Stimulated activated CD4-positive, alpha-beta T cell treated with anti-CD3 and anti-CD28 coated beads, TNF-alpha, amount 100 ng/mL, for 4 hours (primary cell): ENCODE results near the gene UBE2V1.

ENCODE experiments used
- DNase-seq, 3 experiments: peaks; one replicate each; pipeline ENCODE4 v3.0.0-alpha.2; 2020; ENCODE audit warnings: low read depth in 3 of 3

UBE2V1 gene

DNA sequence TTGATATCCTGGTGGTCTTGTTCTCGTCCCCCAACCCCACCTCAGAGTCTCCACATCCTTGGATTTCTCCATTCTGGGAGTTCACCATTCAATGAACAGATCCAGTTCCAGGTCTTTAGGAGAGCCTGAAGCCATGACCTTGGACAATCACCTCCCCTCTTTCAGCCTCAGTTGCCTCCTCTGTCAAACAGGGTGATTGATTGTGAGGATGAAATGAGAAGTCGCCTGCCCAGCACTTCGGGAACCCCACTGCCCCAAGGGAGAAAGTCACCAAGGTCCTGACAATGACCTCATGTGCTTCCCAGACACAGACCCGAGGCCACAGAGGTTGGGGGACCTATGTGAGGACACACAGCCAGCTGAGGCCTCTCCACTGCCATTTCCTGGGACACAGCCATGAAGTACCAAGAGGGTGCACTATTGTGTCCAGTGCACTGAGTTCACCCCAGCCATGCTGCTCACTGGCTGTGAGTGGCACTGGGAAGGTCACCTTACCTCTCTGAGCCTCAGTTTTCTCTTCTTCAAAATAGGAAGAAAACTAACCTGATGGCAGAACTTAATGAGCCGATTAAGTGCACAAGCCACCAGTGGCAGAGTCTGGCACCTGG is 68.5 kb downstream of the UBE2V1 start:
- no peak for DNase-seq

DNA sequence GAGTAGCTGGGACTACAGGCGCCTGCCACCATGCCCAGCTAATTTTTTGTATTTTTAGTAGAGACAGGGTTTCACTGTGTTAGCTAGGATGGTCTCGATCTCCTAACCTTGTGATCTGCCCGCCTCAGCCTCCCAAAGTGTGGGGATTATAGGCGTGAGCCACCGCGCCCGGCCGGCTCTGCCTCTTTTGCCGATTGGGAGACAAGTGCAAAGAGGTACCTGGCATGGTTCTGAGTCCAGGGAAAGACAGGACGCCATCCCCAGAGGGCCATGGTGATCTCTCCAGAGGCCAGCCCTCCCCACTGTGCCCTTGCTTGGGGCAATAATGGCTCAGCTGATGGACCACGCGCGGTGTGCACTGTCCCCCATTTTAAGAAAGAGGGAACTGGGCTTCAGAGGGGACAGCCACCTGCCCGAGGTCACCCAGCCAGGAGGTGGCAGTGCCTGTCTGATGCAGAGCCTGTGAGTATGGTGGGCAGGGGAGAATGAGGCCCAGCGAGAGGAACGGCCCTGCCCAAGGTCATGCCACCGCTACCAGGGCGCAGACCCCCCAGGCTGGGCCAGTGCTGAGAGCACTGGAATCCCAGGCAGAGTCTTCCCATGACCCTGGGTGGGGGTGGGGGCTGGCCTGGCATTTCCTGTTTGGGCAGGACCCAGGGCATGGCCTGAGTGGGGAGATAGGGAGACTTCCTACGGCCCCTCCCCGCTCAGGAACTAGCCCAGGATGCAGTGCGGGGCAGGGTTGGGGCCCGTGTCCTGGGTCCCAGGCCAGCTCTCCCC is 69.2 kb downstream of the UBE2V1 start:
- DNase-seq = no peak

DNA sequence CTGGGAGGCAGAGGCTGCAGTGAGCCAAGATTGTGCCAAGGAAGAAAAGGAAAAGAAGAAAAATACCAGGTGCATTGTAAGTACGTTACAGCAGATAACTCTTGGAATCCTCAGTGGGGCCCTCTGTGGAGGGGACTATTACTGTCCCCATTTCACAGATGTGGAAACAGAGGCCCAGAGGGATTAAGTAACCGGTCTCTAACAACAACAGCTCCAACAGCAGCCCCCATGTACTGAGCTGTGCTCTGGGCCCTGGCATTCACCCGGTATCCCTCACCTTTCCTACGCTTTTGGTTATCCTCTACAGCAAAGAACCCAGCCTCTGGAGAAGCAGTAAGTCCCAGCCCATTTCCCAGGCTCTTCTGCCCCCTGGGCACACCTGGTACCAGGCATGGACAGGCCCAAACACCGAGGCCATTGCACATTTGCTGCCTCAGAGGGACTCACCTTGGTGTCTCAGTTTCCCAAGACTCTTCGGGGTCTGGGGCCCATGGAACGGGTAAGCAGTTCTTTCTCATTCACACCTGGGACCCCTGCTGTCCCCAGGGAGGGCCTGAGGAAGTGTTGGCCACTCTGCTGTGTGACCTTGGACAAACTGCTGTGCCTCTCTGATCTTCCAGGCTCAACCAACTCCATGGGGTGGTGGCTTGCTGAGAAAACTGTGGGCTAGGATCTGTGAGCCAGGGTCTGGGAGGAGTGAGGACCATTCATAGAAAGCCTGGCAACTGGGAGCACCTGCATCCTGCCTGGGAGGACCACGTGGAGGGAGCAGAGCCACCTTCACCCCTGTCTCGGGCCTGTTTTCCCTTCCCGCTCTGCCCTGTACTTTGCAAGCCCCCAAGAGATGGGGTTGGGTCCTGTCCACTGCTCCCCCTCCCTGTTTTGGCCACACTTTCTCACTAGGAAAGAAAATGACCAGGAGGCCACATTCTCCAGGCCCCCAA is 70.3 kb downstream of the UBE2V1 start:
- no peak for DNase-seq

DNA sequence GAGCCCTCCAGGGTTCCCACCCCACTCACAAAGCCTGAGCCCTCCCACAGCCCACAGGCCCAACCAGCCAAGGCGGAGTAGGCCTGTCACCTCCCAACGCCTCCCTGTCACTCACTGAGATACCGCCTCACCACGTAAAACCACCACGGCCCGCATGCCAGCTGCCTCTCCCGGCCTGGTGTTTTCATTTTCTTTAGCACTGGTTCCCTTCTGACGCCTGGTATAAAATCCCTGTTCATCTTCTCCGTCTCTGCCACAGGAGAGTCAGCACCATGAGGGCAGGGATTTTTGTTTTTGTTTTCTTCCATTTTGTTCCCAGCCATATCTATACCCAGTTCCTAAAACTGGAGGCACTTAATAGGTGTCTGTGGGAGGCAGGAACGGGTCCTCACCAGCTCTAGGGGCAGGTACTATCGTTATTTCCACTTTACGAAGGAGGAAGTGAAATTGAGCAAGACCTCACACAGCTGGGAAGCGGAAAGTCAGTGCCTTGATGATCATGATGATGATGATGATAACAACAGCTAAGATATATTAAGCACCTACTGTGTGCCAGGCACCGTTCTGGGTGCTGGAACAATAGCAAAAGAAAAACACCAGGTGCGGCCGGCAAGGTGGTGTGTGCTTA is 71.6 kb downstream of the UBE2V1 start:
- DNase-seq = no peak

DNA sequence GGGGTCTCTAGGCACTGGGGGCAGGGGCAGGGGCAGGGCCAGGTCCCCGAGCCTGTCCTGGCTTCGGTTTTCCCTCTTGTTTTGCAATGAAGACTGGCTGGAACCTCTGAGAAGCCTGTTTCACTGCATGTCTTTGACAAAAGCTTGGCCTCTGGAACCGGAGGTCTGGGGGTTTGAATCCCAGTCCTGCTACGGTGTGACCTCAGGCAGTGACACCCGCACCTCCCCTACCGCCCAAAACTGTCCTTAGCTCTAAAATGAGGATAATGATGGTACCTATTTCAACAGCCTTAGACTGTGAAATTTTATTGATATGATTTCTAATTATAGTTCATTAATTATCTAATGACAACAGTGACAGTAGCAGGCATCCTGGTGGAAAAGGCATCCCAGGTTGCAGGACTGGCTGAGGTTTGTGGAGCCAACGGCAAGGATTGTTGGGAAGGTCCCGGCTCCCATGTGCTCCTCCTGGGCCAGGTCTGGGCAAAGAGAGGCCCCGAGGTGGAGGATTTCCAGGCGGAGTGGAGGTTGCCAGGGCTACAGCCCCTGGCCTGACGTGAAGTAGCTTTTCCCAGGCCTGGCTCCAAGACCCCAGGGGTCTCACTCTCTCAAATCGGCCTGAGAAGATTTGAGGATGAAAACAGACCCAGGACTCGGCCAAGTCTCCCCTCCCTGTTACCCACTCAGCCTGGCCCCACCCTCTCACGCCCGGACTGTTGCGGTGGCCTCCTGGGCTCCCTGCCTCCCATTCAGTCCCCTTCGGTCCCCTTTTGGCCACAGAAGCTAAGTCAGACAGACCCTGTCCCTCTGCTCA is 72.3 kb downstream of the UBE2V1 start:
- DNase-seq = no peak

DNA sequence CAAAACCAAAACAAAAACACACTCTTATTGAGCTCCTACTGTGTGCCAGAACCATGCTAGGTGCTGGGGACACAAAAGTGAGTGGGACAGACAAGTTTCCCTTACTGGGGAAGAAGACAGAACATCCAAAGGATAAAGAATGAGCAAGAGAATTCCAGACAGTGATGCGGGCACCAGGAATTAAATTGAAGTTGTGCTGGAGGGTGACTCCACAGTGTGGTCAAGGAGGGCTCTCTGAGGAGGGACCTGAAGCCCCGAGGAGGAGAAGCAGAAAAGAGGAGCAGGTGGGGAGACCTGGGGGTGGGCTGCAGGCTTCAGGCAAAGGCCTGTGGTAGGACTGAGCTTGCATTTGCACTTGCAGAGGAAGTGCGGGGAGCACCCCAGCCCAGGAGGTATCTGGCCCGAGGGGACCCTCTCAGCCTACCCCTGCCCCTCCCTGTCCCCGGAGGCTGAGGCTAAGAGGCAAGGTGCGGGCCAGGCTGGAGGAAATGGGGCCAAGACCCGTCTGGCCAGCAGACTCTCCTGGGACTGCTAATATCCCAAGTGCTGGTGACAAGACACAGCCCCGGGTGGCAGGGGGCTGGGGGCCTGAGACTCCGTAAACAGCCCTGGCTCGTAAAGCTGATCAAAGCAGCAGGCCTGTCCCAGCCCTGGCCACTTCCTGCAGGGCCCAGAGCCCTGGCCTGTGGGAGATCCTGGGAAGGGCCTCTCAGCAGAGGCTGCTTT is 73.1 kb downstream of the UBE2V1 start:
- no peak for DNase-seq

DNA sequence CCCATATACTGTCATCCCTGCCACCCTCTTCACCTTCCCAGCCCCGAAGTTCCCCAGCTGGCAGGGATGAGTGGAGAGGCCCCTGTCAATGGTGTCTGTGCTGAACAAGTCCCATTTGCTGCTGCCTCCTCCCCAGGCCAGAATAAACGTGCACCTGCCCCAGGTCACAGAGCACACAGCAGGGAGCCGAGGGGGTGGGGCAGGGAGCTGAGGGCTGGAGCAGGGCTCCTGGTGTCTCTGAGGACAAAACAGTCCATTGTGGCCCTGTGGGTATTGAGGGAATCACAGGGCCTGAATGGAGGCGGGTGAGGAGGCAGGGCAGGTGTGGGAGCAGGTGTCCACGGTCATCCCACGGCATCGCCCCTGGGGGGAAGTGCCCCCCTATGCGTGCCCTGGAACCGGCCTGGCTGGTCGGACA is 74.4 kb downstream of the UBE2V1 start:
- DNase-seq = no peak

DNA sequence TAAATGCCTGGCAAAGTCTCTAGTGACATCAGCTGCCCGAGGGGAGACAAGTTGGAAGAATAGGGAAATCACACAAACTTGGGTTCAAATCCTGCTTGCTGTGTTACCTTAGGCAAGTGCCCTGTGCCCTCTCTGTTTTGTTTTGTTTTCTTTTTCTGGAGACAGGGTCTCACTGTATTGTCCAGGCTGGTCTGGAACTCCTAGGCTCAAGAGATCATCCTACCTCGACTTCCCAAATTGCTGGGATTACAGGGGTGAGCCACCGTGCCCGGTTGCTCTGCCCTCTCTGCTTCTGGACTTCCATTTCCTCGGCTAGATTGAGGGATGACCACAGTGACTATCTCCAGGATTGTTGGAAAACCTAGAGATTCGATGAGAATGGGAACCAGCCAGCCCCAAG is 74.8 kb downstream of the UBE2V1 start:
- DNase-seq = no peak

DNA sequence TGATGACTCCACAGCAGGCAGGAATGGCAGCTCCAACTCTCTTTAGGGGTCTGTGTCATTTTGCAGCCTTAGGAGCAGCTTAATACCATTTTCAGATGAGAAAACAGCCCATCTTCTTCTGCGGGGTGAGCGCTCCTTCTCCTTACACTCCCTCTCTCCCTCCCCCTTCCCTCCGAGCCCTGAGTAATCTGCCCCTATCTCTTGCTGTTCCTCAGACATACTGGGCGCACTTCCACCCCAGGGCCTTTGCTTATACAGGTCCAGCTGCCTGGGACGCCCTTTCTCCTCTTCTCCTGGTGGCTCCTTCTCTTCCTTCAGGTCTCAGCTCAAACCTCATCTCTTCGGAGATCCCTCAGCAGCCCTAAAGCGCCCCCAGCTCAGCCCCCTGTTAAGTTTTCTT is 75.4 kb downstream of the UBE2V1 start:
- DNase-seq = no peak

DNA sequence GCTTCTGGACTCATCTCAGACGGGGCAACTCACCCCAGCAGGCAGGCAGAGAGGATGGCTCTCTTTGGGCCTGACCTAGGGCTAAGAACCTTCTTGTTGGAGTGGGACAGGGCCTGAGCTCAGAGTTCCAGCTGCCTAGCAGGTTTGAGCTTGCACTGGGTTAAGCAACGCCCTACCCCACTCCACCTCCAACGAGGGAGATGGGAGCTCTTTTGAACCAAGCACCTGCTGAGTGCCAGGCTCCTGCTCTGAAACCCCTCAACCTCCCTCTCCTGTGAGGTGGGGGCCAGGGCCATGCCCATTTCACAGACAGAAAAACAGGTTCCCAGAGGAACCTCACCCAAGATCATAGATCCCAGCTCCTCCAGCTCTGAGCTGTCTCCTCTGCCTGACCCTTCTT is 75.8 kb downstream of the UBE2V1 start:
- DNase-seq = no peak

DNA sequence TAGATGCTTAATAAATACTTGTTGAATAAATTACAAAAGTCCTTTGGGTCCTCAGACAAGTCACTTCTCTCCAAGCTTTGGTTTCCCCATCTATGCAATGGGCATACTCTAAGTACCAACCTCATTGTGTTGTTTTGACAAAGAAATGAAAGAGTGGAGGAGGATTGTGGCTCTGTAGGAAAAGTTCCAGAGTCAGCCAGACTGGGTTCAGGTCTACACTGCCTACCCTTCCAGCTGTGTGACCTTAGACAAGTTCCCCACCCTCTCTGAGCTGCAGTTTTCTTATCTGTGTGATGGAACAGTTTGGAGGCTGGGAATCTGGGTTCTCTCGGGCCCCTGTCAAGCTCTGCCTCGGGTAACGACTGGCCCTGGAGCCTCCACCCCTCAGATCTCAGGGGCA is 76.2 kb downstream of the UBE2V1 start:
- no peak for DNase-seq

DNA sequence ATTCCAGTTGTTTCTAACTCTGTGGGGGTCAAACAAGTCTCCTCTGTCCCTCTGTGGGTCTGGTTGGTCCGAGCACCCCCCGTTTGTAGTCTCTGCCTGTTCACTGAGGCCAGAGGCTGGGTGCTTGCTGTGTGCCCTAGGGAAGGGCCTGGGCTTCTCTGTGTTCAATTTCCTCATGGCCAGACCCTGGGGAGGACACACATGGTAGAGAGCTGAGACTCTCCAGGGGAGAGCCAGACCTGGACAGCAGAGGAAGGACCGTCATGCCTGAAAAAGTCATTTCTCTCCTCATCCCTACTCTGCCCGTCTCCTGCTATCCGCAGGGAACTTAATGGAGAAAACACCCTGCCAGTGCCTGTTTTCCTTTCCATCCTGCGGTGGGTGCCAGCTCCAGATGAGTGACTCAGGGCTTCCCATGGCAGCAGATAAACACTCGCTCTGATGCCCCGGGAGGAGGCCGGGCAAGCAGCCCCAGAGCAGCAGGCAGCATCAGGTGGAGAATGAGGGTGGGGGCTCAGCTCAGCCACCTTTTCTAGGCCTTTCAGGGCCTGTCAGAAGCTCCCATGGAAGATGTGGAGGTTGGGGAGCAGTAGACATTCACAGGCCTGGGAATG is 78.3 kb downstream of the UBE2V1 start:
- DNase-seq = no peak

DNA sequence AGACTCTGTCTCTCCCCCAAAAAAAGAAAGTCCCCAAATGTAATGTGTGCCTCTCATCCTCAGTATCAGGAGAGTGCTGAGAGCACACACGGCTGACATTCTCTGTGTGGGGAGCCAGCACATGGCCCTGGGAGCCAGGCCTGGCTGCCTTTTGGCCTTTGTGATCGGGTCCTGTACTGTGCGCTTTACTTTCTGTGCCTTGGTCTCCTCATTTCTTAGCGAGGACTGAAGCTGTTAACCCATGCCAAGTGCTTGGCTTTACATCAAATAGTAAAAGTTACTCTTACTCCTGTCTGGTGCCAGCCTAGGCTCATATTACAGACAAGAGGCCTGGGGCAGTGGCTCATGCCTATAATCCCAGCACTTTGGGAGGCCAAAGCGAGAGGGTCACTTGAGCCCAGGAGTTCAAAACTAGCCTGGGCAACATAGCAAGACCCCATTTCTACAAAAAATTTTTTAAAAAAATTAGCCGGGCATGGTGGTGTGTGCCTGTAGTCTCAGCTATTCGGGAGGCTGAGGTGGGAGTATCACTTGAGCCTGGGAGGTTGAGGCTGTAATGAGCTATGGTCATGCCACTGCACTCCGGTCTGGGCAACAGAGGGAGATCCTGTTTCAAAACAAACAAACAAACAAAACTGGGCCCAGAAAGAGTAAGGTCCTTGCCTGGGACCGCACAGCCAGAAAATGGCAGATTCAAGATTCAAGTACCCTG is 79.8 kb downstream of the UBE2V1 start:
- DNase-seq = no peak
